Measurements from ENCODE around the gene DNAAF6. TPM values are rescaled to one million over a fixed set of nuclear protein-coding genes. Genes with fewer than 3 reads are reported as not detected.
"Not testable (repeated sequence)": the region's sequence is repeated elsewhere in the genome, so short reads cannot be mapped to it uniquely, and the experiment has no call there.

The DNAAF6 gene
- under 1 TPM in 2 of 3 donors, not detected in 1; 0.10 to 0.13 TPM for polyA plus RNA-seq (ENCODE audit: insufficient read length in 3 of 3)
- long read RNA-seq, donor 1, result 0 reads
- long read RNA-seq, donor 2, result 0 reads
- long read RNA-seq, donor 3, result 0 reads
- long read RNA-seq, donor 4, result 0 reads
- long read RNA-seq, donor 5, result 0 reads
- long read RNA-seq, donor 6, result 0 reads
- long read RNA-seq, donor 7, result 0 reads
- long read RNA-seq, donor 8, result 0 reads
- long read RNA-seq, donor 9, result 0 reads
- long read RNA-seq, donor 10, partial matches to known transcripts, result 0 of 1 reads
- long read RNA-seq, donor 10, other reads (novel, unspliced or antisense), result 0 of 1 reads
- long read RNA-seq, donor 11, result 0 reads
- long read RNA-seq, donor 12, result 0 reads
- long read RNA-seq, donor 13, result 0 reads
- long read RNA-seq, donor 14, result 0 reads
- long read RNA-seq, donor 15, result 0 reads
- long read RNA-seq, donor 16, result 0 reads

DNA sequence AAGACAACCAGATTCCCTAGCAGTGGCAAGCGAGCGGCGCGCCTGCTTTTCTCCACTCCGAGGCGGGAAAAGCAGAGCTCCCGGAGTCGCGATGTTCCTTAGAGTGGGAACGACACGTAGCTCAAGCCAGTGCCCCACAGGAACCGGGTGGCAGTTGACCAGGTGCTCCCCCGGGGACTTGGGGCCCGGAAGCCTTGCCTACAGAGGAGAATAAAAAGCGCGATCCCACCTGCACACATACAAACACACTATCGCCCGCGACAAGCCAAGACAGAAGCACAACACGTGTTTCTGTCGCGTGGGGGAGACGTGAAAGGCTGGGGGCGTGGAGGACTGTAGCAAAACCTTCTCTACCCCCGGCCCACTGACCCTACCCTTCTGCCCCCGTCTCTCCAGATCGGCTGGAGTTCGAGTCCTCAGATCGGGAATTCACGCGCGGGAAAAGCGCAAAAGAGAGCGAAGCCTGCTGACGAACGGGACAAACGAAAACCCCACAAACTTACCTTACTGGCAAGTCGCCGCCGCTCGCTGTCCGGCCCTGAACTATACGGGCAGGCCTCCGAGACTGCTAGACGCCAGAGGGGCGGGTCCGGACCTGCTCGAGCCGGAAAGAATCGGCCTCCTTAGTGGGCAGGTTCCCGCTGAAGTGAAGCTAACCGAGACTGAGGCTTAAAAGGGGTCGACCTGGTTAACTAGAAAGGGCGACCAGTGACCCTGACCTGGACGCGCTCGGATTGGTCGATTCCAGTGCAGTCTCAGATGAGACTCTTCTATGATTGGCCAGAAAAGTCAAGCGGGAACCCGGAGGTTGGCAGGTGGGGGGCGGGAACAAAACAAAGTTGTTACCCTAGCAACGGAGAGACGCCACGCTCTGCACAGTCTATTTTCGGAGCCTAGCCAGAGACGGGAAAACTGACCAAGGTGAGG, at the start of gene DNAAF6, which contains the start of gene NUP62CL:
DNAAF6 (plus strand) TSS at position 842 of the 927 bp plus-strand sequence. CDS start 6,265 bp downstream, outside the sequence.
NUP62CL (minus strand) TSS at position 664 of the 927 bp plus-strand sequence. CDS start 31,287 bp downstream, outside the sequence.
- peak; percentile 74 for DNase-seq

DNA sequence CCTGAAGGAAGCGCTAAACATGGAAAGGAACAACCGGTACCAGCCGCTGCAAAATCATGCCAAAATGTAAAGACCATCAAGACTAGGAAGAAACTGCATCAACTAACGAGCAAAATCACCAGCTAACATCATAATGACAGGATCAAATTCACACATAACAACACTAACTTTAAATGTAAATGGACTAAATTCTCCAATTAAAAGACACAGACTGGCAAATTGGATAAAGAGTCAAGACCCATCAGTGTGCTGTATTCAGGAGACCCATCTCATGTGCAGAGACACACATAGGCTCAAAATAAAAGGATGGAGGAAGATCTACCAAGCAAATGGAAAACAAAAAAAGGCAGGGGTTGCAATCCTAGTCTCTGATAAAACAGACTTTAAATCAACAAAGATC, 48.8 kb upstream of the DNAAF6 start:
- not testable (repeated sequence) for DNase-seq

DNA sequence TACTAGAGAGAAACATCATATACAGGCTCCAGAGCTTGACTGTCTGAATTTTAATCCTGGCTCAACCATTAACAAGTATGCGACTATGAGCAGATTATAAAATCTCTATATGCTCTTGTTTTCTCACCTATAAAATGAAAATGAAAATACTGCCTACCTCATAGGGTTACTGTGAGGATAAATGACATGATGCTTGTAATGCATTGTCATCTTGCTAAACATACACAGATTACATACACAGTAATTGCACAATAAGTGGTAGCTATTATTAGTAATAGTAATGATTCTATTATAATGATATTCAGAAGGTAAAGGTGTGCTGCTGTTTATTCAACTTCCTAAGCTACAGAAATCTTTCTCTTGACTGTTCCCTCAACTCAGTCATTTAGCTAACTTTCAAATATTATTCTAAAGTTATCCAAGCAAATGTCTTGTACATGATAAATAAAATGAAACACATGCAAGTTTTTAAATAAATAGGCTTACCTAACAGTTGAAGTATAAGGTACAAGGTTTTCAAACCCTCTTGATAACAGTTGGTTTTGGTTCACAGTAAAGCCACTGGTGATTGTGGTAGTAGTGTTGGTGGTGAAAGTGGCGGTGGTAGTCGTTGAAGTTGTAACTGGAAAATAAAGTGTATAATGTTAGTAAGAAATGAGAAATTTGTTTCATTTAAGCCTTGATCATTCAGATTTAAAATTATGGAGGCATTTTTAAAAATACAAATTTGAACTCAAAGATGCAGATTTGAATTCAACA, 39.1 kb upstream of the DNAAF6 start:
- DNase-seq, result no peak

DNA sequence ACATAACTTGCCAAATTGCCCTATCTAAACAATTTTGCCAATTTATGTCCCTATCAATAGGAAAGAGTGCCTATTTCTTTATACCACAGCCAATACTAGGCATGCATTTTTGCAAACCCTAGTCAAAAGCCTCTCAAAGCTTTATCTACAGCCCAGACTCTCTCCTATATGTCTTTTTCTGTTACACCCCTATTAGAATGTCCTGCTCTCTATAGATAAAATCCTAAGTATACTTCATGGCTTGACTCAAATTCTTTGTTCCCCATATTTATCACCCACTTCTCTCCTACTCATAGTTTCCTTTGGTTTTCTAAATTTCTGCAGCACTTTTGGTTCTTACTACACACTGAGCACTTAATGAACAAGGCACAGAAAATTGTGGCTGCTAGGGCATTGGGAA, 38.2 kb upstream of the DNAAF6 start:
- no peak for DNase-seq

DNA sequence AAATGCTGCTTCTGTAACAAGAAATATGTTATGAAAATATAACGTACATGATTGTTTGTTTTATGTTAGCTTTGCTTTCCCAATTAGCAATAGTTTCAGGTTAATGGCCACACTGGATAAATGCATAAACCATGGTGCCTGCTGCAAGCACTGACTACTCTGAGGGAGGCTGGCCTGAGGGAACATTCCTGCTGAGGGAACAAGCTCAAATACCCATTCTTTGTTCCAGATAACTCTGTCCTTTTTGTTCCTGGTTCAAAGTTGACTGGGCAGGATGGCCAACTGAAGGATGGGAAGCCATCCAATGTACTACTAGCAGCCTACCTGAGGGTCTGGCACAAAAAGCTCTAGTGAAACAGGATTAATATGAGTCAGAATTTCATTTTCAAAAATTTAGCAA, 37.7 kb upstream of the DNAAF6 start:
- no peak for DNase-seq

DNA sequence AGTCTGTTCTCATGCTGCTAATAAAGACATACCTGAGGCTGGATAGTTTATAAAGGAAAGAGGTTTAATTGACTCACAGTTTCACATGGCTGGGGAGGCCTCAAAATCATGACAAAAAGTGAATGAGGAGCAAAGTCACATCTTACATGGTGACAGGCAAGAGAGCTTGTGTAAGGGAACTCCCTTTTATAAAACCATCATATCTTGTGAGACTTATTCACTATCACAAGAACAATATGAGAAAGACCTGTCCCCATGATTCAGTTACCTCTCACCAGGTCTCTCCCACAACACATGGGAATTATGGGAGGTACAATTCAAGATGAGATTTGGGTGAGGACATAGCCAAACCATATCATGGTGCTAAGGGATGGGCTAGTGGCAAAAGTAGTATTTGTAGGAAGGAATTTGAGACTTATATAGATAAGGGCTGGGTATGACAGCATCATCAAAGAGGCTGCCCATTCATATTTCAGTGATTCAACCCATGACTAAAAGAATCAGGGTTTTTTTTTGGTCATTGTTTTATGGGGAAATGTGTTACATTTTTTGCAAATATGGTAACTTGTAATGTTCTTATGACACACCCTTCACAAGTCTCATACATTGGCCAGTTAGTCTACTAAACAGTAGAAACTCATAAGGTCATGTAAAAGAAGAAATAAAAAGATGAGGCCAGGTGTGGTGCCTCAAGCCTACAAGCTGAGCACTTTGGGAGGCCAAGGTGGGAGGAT, 34.9 kb upstream of the DNAAF6 start:
- DNase-seq, result no peak

DNA sequence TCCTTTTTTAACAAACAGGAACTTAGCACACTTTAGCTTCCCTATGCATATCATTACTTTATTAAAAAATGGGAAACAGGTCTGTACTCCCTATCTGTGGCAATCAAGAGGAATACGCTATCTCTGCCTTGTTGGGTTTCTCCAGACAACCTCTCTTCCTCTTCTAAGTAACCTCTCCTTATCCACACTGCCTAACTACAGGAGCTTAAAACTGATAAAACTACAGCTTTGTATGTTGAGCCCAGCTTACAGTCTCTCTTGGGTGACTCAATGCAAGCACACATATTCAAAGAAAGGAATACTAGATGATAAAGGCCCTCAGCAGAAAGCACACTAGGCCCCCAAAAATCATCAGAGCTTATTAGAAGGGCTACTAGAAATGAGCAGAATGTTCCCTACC, 9.1 kb upstream of the DNAAF6 start:
- DNase-seq, result no peak

DNA sequence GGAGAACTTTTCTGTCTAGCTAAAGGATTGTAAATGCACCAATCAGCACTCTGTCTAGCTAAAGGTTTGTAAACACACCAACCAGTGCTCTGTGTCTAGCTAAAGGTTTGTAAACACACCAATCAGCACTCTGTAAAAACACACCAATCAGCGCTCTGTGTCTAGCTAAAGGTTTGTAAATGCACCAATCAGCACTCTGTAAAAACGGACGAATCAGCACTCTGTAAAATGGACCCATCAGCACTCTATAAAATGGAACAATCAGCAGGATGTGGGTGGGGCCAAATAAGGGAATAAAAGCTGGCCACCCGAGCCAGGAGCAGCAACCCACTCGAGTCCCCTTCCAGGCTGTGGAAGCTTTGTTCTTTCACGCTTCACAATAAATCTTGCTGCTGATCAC, 8.3 kb upstream of the DNAAF6 start:
- DNase-seq, result not testable (repeated sequence)

DNA sequence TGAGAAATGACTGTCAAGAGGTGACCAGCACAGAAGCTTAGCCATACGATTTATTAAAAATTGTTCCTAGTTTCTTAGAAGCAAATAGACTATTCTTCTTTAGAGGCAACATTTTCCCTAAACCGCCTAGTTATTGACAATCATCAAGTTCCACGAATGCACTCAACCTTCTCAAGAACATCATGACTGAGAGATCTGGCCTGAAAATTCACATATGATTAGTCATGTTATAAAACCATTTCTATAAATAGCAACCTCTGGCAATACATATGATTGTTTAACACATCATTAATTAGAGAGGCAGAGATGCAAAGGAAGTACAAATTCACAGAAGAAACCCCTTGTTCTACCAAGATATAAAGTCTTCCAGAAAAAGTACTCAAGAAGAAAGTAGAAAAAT, 6.9 kb upstream of the DNAAF6 start:
- no peak for DNase-seq

DNA sequence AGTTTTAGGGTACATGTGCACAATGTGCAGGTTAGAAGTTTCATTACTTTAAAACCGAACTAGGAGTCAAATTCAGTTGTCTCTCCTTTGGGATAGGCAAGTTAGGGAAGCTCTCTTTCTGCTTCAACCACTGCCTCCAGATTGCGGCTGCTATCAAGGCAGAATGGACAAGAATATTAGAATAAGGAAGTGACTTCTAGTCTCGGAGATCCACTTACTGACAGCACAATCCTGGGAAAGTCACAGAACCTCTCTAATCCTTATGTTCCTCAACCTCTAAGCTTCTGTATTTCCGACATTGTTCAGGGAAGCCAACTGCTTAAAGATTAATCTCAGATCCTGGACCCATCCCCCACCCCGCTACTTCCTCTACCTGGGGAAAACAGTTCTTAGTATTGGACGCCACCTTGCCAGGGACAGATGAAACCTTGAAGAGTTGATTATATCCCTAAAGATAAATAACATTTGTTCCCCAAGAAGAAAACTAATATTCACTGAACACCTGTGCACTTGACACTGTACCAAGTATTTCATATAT, 2.3 kb upstream of the DNAAF6 start:
- DNase-seq, result no peak

DNA sequence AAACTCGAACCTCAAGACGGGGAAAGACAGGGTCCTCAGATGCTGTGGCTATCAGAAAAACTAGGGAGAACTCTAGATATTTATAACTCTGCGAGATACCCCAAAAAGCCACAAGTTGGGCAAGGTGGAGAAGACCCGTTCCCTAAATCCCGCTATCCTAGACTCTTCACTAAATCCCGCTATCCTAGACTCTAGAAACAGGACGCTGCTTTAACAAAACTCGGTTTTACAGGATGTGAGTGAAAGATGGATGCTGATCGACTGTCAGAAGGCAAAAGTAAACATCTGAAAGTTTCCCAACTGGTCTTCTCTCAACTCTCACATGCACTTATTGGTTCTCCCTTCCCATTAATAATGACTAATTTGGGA, 270 bp downstream of the DNAAF6 start:
- no peak for DNase-seq

DNA sequence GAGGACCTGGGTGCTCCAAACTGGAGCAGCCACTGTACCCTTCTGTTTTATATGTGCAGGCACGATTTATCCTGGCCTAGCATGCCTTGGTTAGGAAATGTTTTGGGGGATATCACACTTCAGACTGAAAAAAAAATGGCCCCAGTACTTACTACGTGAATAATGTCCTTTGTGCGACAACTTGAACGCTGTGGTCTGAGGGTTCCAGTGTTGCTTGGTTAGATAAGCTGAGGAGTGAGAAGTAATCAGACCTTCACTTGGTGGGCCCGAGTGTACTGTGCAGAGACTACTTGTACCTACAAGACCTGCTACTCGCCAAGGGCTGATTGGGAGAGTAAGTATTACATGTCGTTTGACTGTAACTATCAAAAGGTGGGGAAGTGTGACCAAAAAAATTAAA, 678 bp downstream of the DNAAF6 start:
- no peak for DNase-seq

DNA sequence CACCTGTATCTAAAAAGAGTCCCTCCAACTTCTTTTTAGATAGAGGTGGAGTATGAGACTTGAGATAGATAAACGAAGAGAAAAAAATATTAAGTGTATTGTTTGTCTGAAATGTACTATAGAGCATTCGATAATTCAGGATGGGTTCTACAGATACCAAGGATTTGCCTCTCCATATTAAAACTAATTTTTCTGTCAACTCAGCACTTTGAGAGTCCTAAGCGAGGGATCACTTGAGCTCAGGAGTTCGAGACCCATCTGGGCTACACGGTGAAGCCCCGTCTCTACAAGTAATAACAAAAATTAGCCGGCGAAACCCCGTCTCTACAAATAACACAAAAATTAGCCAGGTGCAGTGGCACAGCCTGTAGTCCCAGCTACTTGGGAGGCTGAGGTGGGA, 1.5 kb downstream of the DNAAF6 start:
- DNase-seq, result no peak

DNA sequence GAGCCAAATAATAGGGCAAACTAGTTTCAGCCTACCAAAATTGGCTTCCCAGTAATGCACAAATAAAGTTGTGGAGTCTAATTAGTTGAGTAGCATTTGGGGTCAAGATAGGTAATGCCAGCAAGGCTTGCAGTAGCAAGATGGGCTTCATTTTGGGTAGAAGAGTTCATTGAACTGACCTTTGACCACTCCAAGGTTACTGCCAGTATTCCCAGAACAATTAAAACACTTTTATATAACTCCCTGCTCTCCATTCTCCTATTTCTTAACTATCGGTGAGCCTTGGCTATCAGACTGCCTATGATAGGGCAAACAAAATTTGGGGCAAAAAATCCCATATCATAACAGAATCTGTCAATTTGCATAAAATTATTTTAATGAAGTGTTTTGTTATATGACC, 7.1 kb downstream of the DNAAF6 start:
- no peak for DNase-seq

DNA sequence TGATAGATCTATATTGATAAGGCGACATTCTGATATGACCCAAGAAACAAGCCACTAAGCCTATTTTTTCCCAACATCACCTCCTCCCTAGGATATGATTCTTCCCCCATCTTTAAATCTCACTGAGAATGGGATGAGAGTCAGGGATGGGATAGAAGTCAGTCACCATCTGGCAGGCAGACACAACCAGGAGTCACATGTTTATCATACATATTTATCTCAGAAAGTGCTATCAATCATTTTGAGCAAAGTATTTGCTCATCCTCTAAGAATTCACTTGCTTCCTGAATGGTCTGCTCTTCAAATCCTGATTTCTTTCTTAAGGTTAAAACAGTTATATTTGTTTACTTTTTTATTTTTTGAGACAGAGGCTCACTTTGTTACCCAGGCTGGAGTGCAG, 20.3 kb downstream of the DNAAF6 start:
- DNase-seq, result no peak

DNA sequence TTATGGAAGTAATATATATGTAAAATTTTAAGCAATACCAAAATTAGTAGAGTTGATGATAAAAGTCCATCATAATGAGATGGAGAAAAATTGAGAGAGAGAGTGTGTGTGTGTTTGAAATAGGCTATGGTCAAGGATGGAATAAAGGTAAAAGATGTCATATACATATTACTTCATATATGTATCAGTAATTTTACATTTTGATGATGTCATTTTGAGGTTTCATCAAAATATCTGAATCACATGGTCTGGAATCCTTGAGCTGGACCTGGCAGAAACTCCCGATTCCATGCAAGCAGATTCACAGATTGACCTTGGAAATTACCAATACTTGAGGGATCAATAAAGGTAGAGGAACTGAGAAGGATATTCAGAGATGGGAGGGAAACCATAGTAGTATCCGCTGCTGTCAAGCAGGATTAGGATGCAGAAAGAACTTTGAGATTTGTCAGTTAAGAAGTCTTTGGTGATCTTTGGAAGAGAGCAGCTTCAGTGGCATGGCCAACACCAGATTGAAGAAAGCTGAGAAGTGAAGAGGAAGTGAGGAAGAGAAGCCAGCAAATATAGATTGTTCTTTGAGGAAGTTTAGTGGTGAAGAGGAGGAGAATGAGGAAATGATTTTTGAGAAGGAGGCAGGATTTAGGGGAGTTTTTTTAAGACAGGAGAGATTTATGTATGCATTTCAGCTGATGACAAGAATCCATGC, 21.5 kb downstream of the DNAAF6 start:
- DNase-seq, result no peak

DNA sequence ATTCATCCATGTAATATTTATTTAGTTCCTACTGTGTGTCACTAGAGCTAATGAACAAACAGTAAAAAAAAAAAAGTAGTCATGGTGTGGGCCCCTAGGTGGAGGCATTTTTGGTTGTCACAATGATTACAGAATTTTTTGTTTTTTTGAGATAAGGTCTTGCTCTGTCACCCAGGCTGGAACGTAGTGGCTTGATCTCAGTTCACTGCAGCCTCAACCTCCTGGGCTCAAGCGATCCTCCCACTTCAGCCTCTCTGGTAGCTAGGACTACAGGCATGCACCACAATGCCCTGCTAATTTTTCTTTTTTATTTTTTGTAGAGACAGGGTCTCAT, 22.0 kb downstream of the DNAAF6 start:
- DNase-seq, result no peak

DNA sequence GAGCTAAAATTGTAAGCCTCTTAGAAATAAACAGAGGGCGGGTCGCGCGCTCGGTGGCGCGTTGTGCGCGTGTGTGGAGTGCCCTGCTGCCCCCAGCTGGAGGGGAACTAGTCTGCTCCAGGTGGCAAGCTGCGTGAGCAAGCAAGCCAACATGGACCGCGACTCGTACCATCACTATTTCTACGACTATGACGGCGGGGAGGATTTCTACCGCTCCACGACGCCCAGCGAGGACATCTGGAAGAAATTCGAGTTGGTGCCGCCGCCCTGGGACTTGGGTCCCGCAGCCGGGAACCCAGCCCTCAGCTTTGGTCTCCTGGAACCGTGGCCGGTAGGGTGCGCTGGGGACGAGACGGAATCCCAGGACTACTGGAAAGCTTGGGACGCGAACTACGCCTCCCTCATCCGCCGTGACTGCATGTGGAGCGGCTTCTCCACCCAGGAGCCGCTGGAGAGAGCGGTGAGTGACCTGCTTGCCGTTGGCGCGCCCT, 66.1 kb downstream of the DNAAF6 start:
- DNase-seq, result no peak

DNA sequence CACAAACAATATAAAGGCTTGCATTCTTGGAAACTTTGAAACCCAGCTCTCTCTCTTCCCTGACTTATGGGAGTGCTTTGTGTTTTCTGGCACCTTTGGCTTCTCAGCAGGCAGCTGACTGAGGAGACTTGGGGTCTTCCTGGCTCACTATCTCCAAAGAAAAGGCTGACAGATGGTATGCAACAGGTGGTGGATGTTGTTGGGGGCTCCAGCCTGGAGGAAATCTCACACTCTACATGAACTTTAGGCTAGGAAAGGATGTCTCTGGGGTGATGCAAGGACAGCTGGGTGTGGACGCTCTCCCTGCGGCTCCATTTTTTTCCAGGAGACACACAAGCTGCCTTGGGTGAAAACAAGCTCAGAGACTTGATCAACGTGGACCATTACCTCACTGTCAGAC, 67.4 kb downstream of the DNAAF6 start:
- DNase-seq, result no peak

DNA sequence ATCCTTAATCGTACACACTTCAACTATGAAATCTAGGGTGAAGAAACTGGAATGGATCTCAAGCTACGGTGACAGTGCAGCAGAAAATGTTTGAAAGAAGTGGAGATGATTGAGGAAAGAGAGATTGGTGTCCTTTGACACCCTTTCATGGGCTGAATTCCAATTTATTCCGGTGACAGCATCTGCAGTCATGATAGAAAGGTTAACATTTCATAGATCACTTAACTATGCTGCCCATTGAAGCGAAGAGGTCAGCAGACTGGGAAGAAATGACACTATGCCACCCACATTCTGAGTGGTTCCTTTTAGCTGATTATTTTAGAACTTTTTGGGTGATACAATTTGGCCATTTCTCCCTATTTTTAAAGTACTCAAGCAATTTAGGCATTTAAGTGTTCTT, 82.3 kb downstream of the DNAAF6 start:
- DNase-seq, result no peak
